ENCODE data around the gene MRPL46.

- TF ChIP-seq, protein P1, sequence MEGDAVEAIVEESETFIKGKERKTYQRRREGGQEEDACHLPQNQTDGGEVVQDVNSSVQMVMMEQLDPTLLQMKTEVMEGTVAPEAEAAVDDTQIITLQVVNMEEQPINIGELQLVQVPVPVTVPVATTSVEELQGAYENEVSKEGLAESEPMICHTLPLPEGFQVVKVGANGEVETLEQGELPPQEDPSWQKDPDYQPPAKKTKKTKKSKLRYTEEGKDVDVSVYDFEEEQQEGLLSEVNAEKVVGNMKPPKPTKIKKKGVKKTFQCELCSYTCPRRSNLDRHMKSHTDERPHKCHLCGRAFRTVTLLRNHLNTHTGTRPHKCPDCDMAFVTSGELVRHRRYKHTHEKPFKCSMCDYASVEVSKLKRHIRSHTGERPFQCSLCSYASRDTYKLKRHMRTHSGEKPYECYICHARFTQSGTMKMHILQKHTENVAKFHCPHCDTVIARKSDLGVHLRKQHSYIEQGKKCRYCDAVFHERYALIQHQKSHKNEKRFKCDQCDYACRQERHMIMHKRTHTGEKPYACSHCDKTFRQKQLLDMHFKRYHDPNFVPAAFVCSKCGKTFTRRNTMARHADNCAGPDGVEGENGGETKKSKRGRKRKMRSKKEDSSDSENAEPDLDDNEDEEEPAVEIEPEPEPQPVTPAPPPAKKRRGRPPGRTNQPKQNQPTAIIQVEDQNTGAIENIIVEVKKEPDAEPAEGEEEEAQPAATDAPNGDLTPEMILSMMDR (conservative IDR thresholded peaks at IDR 0.05; ENCODE audit: low read depth, low read length): no peak
- TF ChIP-seq EZH2 (IDR thresholded peaks at IDR 0.05; ENCODE audit: borderline replicate concordance, low read depth, low read length, poor library complexity, severe bottlenecking): no peak
These were observed 17.6 kb upstream of the MRPL46 start for GRCh38 chr15:88484682-88485331.
